Ovary (tissue), 9 donors: ENCODE measurements around the gene SMIM8. TPM values are rescaled to one million over a fixed set of nuclear protein-coding genes. Genes with fewer than 3 reads are reported as not detected.

Experiments
- DNase-seq, 5 donors: peaks; one replicate each; pipeline ENCODE4 v3.0.0-alpha.2; 2019 to 2020
- H3K27ac ChIP-seq, 2 donors: fragments of 200-600 bp; one replicate each; pipeline versions ENCODE4 v1.5.1 to v1.8.0; 2019 to 2022
- H3K27me3 ChIP-seq: fragments of 200-600 bp; one replicate; pipeline ENCODE4 v1.8.0; 2022
- H3K36me3 ChIP-seq: fragments of 200-600 bp; sonication (generic); one replicate; pipeline ENCODE4 v1.5.1; 2019
- H3K4me1 ChIP-seq: one replicate; pipeline ENCODE4 v1.8.1; 2013; ENCODE audit warnings: mild to moderate bottlenecking, moderate library complexity; ENCODE audit not compliant: insufficient read depth
- H3K4me3 ChIP-seq: fragments of 200-600 bp; sonication (generic); one replicate; pipeline ENCODE4 v1.5.1; 2017
- H3K9me3 ChIP-seq, 2 donors: fragments of 200-600 bp in 1 of 2; sonication (generic) in 1 of 2; one replicate each; pipeline versions ENCODE4 v1.5.1 to v1.8.1; 2013 to 2019; ENCODE audit warnings: mild to moderate bottlenecking in 1 of 2, moderate library complexity in 1 of 2
- EP300 ChIP-seq: sonication (generic); formaldehyde crosslinking; IDR thresholded peaks from one replicate; pipeline ENCODE4 v1.6.1; 2017; ENCODE audit warnings: antibody characterized with exemption
- POLR2A ChIP-seq: fragments of 450-650 bp; IDR thresholded peaks from one replicate; pipeline ENCODE4 v1.6.1; 2017; ENCODE audit warnings: antibody characterized with exemption, mild to moderate bottlenecking, moderate library complexity
- WGBS, 3 donors: extraction: QIAGEN DNeasy Blood & Tissue Kit in 1 of 3; methylation state at CpG; one replicate each; pipeline versions ENCODE4 v1.1.5 to v1.1.7; 2013 to 2017; 5-methylcytosine and 5-hydroxymethylcytosine counted together
- intact Hi-C, 4 donors: fragments of 100-400 bp; cut with DNase I; formaldehyde crosslinking; loops; one replicate each; pipeline versions ENCODE4 v1.11.0 to v1.15.1; 2022 to 2023
- polyA plus RNA-seq, 2 donors: library from polyadenylated mRNA; stranded (reverse); fragments of 200-250 nt in 1 of 2; fragments of 350-450 nt in 1 of 2; fragmentation: Illumina TruSeq in 1 of 2; extraction: RNeasy Lipid Tissue Mini Kit (QIAGEN cat#74804) in 1 of 2; gene quantifications; one replicate each; pipeline ENCODE4 v1.2.3, GENCODE V29; 2013 to 2014
- total RNA-seq, 7 donors: library from RNA; depleted of rRNA in 2 of 7; stranded (reverse); fragments of >200 nt in 2 of 7; fragmentation: NEBNext Ultra II Directional in 3 of 7; extraction: Animal tissue kit (Norgen Biotek cat#: 25700) in 3 of 7; gene quantifications; one replicate each; pipeline versions ENCODE4 v1.1.0 to v1.2.4, GENCODE V29; 2016 to 2023
- TF ChIP-seq, protein P1 (sequence below), 3 donors: fragments of 450-650 bp in 2 of 3; fragments of 200-600 bp in 1 of 3; IDR thresholded peaks; one replicate each; pipeline versions ENCODE4 v1.5.1 to v1.8.0; 2016 to 2022; ENCODE audit warnings: antibody characterized with exemption in 3 of 3, mild to moderate bottlenecking in 1 of 3
- donor health status: DM: no; HTN: no; CAD: no; lungs with moderate emphysema.
- donor health status: DM: no; HTN: no; CAD: no.
- donor health status: Bipolar disorder and iron deficiency.
- donor health status: DM: yes; HTN: yes; CAD: no.
- donor health status: DM: no; HTN: no; CAD: no.
- donor health status: DM: yes; HTN: yes; CAD: no.

SMIM8 gene
- total and polyA plus RNA-seq, 9 donors, result 5.9 to 18.6 (median 12.2) TPM

DNA sequence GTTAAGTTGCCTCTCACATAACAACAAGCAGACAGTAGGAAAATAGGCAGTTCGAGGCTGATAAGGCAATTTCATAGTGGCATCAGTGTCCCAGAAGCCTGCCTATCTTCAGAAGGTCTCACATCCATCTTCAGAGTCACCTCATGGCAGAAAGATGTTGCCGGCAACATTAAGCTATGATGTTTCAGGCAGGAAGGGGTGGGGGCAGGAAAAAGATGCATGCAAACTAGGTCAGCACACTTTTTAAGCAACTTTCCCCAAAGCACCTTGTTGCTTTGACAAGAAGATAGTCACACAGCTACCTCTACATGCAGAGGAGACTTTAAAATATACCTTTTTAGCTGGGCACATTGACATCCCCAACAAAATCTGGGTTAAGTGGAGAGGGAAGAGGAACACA lies 43.2 kb upstream of the SMIM8 start:
- no peak for DNase-seq
- no peak for TF ChIP-seq EP300
- TF ChIP-seq POLR2A, result no peak
- TF ChIP-seq, protein P1, sequence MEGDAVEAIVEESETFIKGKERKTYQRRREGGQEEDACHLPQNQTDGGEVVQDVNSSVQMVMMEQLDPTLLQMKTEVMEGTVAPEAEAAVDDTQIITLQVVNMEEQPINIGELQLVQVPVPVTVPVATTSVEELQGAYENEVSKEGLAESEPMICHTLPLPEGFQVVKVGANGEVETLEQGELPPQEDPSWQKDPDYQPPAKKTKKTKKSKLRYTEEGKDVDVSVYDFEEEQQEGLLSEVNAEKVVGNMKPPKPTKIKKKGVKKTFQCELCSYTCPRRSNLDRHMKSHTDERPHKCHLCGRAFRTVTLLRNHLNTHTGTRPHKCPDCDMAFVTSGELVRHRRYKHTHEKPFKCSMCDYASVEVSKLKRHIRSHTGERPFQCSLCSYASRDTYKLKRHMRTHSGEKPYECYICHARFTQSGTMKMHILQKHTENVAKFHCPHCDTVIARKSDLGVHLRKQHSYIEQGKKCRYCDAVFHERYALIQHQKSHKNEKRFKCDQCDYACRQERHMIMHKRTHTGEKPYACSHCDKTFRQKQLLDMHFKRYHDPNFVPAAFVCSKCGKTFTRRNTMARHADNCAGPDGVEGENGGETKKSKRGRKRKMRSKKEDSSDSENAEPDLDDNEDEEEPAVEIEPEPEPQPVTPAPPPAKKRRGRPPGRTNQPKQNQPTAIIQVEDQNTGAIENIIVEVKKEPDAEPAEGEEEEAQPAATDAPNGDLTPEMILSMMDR (IDR thresholded peaks at IDR 0.05), result no peak
- Histone ChIP-seq H3K4me3 (no peak overlapping the region), H3K27ac (no peak overlapping the region), H3K36me3 (no peaks in the 10 kb centered on the region), H3K27me3 (no peaks in the 10 kb centered on the region), H3K4me1 (no peaks in the 10 kb centered on the region), H3K9me3 (no peaks in the 10 kb centered on the region)
- WGBS, 3 donors, result 15 to 25% (median 24%) methylated on average over 2 of the region's 2 CpGs
- intact Hi-C loops, result loop anchor here in 1 of 4 donors (5.0 to 10.0 kb wide), 2 partner anchors 93 to 166 kb away; no protein-coding TSS in a partner anchor

- Histone ChIP-seq H3K4me1 (no peaks in the 10 kb centered on the region), H3K4me3 (no peak overlapping the region), H3K27ac (no peak overlapping the region), H3K36me3 (no peaks in the 10 kb centered on the region), H3K9me3 (no peaks in the 10 kb centered on the region), H3K27me3 (no peaks in the 10 kb centered on the region)
- TF ChIP-seq EP300, result no peak
- TF ChIP-seq, protein P1 (IDR thresholded peaks at IDR 0.05), result no peak
- no peak for TF ChIP-seq POLR2A
- DNase-seq, result no peak
- intact Hi-C loops, result no loop called here
- WGBS, 3 donors, result 79 to 84% (median 83%) methylated on average over 1 of the region's 1 CpG
These were observed 41.0 kb upstream of the SMIM8 start for GRCh38 chr6:87281426-87281825.

DNA sequence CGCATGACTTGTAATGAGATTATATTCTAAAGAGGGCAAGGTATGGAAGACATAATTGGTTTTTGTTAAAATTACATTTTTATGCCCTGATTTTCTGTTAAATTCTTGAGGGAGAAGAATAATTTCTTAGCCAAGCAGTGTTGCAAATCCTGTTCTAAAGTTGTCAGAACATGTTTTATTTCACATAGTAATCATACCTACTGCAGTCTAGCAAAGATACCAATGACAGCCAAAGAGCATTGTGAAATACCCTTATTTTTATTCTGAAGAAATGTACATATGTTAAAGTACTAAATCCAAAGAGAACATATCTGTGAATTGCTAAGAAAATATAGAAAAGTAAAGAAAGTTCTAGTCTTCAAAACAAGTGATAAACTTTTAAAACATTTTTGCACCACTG lies 39.6 kb upstream of the SMIM8 start:
- DNase-seq, result no peak
- Histone ChIP-seq H3K27me3 (no peaks in the 10 kb centered on the region), H3K27ac (no peak overlapping the region), H3K9me3 (no peaks in the 10 kb centered on the region), H3K4me1 (no peaks in the 10 kb centered on the region), H3K36me3 (no peaks in the 10 kb centered on the region), H3K4me3 (no peak overlapping the region)
- intact Hi-C loops, result no loop called here
- TF ChIP-seq EP300, result no peak
- TF ChIP-seq, protein P1 (IDR thresholded peaks at IDR 0.05), result no peak
- TF ChIP-seq POLR2A, result no peak
- WGBS, 3 donors, result 90 to 93% (median 91%) methylated on average over 1 of the region's 1 CpG

DNA sequence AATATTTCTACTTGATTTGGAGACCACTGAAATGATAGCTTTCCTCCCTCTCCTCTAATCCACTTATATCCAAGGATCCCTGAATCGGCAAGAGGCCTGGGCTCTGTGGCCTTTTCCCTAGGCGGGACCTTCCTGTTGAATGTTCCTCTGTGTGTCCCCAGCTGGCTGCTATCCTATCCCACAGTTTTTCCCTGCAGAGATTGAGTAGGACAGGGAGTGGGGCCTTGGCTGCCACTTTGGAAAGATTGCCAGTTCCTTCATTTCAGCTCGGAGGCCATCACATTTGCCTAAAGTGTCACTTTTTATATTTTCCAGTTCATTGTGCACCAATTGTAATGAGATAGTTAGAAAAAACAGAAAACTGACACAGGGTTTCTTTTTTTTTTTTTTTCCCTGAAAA lies 38.9 kb upstream of the SMIM8 start:
- intact Hi-C loops, result no loop called here
- Histone ChIP-seq H3K9me3 (no peaks in the 10 kb centered on the region), H3K27me3 (no peaks in the 10 kb centered on the region), H3K4me1 (no peaks in the 10 kb centered on the region), H3K36me3 (no peaks in the 10 kb centered on the region), H3K27ac (no peak overlapping the region), H3K4me3 (no peak overlapping the region)
- DNase-seq, result no peak
- TF ChIP-seq, protein P1 (IDR thresholded peaks at IDR 0.05), result no peak
- no peak for TF ChIP-seq EP300
- no peak for TF ChIP-seq POLR2A
- 62 to 81% (median 76%) methylated on average over 3 of the region's 3 CpGs for WGBS, 3 donors
